NCI-H1105 (cell line): ENCODE data around the gene SHISAL2B.
"Not testable (repeated sequence)": the region's sequence is repeated elsewhere in the genome, so short reads cannot be mapped to it uniquely, and the experiment has no call there.

Experiments used
- DNase-seq: peaks from one replicate; lab custom pipeline; 2025; lab: John Stamatoyannopoulos, UW

Gene SHISAL2B

DNA sequence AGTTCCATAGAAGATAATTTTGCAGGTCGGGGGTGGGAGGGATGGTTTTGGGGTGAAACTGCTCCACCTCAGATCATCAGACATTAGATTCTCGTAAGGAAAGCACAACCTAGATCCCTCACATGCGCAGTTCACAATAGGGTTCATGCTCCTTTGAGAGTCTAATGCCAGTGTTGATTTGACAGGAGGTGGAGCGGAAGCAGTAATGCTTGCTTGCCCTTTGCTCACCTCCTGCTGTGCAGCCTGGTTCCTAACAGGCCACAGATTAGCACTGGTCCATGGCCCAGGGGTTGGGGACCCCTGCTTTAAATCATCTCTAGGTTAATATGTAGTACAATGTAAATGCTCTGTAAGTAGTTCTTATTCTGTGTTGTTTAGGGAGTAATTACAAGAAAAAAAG is 10.5 kb downstream of the SHISAL2B start:
- no peak for DNase-seq

DNA sequence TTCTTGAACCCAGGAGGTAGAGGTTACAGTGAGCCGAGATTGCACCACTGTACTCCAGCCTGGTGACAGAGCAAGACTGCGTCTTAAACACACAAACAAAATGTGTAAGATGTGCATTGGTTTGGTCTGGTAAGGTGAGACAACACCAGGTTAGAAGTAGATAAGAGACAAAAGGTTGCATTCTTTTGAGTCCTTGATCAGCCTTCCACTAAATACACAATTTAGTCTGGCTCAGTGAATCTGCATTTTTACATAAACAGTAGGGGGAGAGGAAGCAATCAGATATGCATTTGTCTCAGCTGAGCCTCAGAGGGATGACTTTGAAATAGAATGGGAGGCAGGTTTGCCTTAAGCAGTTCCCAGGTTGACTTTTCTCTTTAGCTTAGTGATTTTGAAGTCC is 15.8 kb downstream of the SHISAL2B start:
- DNase-seq: not testable (repeated sequence)

DNA sequence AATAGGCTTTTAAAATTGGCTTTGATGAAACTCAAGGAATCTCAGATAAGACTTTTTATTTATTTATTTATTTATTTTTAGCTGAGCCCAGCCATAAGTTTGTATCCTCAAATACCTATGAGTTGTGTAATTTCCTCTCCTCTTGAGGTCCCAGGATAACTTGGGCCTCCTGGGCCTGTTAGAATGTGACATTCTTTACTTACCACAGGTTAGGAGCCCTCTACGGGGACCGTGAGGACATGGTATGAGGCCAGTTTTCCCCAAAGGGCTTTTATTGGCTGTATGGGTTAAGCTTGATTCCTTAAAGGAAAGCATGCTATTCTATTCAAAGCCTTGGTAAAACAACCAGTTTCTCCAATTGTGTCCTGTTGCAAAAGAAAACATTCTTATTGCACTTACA is 16.9 kb downstream of the SHISAL2B start:
- no peak for DNase-seq

DNA sequence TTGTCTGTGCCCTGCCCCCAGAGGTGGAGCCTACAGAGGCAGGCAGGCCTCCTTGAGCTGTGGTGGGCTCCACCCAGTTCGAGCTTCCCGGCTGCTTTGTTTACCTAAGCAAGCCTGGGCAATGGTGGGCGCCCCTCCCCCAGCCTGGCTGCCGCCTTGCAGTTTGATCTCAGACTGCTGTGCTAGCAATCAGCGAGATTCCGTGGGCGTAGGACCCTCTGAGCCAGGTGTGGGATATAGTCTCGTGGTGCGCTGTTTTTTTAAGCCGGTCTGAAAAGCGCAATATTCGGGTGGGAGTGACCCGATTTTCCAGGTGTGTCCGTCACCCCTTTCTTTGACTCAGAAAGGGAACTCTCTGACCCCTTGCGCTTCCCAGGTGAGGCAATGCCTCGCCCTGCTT is 24.2 kb downstream of the SHISAL2B start:
- DNase-seq: not testable (repeated sequence)

DNA sequence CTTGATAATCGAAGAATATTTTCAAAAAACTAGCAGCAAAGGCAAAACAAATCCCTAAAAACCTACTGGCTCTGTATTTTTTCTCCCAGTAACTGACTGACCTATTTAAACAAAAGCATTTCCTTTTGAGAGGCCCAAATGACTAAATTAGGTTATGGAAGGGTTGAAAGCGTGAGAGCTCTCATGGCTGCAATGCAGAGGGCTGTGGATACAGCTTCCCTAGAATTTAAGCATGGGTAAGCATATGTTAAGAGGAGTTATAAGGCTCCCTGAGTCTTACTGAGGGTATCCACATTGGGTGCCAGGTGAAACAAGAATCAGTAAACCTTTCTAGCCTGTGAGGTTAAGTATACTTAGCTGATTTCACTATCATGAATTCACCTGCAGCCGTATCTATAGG is 32.3 kb downstream of the SHISAL2B start:
- DNase-seq: no peak

DNA sequence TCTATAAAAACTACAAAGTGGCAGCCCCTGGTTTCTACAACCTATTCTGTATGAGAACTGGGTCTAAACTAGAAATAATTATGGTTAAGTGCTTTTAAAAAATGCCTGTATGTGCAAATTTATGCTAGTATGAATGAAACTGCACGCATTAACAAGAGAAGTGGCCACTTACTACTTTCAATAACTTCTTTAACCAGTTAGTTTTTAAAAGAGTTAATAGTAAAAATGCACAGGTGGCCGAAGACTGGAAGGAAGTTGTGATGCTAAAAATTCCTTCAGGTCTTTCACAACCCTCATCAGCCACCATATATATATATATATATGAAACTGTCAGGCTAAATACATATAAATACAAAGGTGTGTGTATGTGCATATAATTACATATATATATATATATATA is 36.8 kb downstream of the SHISAL2B start:
- no peak for DNase-seq

DNA sequence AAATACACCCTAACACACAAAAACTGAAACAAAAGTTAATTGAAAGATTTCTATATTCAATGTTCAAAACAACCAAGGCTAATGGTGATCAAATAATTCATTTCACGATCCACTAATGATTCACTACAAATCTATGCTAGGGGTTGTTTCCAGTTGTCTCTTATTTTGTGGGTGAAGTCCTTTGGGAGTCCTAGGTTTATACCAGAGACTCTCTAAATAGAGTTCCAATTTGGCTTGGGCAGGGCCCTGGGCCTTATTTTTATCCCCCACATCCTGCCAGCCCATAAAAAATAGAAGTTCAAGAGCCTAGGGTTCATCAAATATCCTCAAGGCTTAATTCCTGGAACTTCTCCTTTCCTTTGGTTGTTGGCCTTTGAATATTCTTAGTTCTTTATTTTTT is 52.1 kb downstream of the SHISAL2B start:
- no peak for DNase-seq

DNA sequence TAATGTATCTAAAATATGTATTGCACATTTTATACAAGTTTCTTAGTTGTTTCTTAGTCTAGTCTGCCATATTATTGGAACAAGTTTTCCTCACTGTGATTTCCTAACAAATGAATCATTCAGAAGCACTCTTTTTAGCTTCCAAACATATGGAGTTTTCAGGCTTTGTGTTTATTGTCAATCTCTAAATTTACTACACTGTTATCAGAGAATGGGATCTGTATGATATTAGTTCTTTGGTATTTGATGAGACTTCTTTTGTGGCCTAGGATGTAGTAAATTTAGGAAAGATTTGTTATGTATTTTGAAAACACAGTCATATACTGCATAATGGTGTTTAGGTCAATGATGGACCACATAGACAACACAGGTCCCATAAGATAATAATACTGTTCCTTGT is 52.5 kb downstream of the SHISAL2B start:
- no peak for DNase-seq

DNA sequence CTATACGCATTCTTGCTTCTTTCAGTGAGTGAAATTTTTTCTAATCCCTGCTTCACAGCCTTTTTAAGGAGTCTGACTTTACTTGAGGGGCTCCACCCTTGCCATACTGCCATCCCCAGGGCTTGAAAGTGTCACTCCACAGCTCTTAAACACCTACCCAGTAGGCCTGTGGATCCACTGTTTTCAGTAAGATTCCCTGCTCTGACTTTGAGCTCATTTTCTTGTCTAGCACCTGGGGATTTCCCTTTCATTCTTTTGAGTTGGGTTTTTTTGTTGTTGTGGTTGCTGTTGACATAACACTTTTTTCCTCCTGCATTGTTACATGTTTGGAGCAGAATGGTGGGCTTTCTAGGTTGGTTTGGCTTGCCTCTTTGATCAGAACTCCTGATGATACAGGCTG is 54.6 kb downstream of the SHISAL2B start:
- no peak for DNase-seq

DNA sequence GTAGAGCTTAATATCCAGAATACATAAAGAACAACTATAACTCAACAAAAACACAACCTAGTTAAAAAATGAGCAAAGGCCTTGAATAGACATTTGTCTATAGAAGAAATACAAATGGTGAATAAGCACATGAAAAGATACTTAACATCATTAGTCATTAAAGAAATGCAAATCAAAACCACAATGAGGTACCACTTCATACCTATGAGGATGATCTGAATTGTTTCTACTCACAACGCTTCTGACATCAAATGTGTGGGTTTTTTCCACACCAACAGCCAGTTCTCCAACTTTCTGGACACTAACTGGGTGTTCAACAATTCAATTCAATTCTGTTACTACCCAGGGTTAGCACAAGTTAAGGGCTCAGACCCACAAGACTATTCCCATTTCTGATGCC is 56.1 kb downstream of the SHISAL2B start:
- no peak for DNase-seq

DNA sequence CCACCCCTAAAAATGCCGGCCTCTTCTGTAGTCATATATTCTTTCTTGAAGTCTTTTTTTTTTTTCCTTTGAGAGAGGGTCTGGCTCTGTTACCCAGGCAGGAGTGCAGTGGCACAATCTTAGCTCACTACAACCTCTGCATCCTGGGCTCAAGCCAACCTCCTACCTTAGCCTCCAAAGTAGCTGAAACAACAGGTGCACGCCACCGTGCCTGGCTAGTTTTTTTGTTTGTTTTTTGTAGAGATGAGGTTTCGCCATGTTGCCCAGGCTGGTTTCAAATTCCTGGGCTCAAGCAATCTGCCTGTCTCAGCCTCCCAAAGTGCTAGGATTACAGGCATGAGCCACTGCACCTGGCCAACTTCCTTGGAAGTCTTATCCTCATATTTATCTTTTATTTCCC is 59.1 kb downstream of the SHISAL2B start:
- no peak for DNase-seq

DNA sequence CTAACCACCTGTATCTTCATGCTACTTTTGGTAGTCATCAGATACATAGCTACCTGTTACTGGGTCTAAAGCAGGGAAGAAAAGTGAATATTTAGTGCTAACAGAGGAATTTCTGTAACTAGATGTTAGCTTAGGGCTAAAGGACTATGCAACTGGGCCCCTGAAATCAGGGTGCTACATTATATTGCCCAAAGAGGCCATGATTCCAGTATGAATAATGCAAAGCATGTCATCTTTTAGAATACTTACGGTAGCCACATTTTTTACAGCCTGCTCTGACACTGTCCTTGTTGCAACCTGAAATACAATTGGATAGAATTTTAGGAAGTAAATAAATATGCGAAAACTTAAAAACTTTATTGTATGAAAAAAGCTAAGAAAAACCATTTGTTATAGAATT is 63.8 kb downstream of the SHISAL2B start:
- DNase-seq: no peak

DNA sequence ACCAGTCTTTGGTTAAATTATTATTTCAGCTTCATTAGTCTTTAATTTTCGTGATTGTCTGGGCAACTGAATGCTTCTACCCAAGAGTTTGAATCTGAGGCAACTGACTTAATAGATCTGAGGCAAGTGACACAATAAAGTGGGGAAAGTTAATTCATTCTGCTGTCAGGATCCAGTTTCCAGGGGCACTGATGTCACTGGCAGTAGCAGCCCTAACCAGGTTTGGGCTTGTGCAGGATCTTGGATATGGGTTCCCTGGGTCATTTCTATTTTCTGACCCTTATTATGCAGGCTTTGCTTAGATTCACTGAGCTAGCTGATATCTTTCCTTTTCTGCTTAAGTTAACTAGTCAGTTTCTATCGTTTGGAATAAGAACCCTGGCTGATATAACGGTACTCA is 68.6 kb downstream of the SHISAL2B start:
- no peak for DNase-seq

DNA sequence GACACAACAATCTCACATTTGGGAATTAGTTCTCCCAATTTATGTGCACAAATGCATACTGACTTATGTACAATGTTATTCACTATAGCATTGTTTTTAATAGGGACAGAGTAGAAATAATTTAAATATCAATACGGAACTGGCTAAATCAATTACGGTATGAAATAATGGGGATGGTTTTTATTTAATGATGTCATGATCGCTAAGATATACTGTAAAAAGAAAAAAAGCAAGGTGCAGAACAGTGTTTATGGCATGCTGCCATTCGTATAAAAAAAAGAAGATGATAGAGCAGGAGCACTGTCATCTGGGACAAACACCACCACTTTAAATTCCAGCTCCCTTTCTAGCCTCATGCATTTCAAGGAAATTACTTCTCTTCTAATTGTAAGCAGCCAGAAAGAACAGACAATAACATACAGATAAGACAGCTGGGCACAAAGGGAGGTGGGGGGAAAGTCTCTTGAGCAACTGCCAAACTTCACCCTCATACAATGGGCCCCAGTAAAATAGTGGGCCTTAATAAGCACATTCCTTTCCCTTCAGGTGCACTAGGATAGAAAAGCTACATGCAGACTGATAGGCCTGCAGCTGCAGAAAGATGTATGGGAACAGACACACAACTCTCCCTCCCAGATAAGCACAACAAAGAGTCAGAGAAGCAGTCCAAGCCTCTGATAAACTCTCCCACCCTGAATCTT is 69.8 kb downstream of the SHISAL2B start:
- no peak for DNase-seq

DNA sequence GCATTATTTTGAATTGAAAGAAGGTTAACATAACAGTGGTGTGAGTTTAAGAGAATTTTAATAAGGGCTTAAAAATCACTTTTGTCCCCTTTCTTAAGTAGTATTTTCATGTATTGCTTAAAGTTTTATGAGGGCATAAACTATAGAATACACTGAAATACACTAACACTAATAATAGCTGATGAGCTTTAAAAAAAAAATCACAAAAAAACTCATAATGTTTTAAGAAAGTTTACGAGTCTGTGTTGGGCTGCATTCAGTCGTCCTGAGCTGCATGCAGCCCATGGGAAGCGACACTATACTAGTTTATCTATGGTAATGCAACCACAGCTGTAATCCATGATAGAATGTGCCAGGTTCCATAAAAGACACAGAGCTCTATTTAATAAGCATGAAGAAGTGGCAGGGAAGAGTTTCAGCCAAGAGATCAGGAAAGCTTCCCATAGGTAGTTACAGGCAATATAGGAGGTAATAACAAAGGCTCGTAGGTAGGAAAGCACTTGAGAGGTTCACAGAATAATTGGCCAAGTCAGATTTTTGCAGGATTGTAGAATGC is 73.7 kb downstream of the SHISAL2B start:
- DNase-seq: no peak

DNA sequence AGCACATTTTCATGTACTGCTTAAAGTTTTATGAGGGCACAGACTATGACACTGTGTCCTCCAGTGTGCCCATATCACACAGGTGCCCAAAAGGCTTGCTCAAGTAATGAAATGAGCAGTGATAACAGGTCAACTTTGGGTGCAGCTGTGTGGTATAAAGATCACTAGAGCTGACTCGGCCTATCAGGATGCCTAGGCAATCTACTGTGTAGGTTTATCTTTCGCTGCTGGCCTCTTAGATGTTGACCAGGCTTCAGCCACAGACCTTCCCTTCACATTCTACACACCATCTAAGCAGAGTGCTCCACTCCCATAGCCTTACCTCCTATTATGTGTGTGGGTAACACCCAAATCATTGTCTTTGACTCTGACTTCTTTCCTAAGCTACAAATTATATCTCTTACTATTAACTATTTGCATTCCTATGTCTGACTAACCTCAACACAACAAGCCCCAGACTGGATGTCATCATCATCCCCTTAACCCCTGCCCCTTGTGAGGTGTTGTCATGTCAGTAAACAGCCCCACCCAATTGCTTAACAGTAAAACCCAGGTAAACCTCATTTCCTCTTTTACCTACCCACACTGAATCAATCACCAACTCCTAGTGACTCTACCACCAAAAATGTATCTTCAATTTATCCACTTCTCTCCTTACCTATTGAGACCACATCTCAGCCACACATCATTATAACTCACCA is 75.7 kb downstream of the SHISAL2B start:
- DNase-seq: no peak

DNA sequence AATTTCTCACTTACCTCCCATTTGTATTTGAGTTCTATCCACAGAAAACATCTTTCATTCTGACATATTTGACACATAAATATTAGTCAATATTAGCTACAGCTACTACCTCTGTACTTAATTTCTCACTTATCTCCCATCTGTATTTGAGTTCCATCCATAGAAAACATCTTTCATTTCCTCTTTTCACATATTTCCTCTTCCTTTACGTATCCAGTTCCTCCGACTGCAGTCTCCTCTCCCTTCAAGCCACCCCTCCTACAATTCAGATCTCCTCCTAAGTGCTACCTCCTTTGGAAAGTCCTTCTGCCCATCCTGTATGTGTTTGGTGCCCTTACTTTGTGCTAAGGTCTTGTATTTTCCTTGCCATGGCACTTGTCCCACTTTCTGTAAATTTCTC is 76.6 kb downstream of the SHISAL2B start:
- DNase-seq: no peak
